Measurements from ENCODE around the gene STRIP2. TPM values are rescaled to one million over a fixed set of nuclear protein-coding genes. Genes with fewer than 3 reads are reported as not detected.

Gene STRIP2
- total RNA-seq, 1 experiment from 2014 or later = 6.5 TPM

- ChIA-PET POLR2A (no interaction called here), CTCF (interaction anchor here (5.5 kb wide), 1 partner anchor 101 kb away, joined by 59 read pairs; no protein-coding TSS in a partner anchor)
- DNase-seq (ENCODE audit: low spot score) = no peak
- Mint-ChIP-seq H3K36me3 (no peaks in the 10 kb centered on the region), H3K4me1 (peaks cover 21% of the 10 kb centered on the region), H3K9me3 (no peaks in the 10 kb centered on the region), H3K27ac (no peak overlapping the region), H3K4me3 (no peak overlapping the region), H3K27me3 (ENCODE audit: low read depth) (no peaks in the 10 kb centered on the region)
- TF ChIP-seq NR3C1 (CRISPR knock-in tag; conservative IDR thresholded peaks at IDR 0.05; ENCODE audit: low read depth) (no peak), RORB (CRISPR knock-in tag; IDR thresholded peaks at IDR 0.05) (no peak), CREM (CRISPR knock-in tag; IDR thresholded peaks at IDR 0.05) (no peak), KAT7 (CRISPR knock-in tag; IDR thresholded peaks at IDR 0.05; ENCODE audit: borderline replicate concordance) (no peak), RELA (CRISPR knock-in tag; IDR thresholded peaks at IDR 0.05; ENCODE audit: borderline replicate concordance) (no peak), IRF2 (CRISPR knock-in tag; IDR thresholded peaks at IDR 0.05; ENCODE audit: borderline replicate concordance, low read depth) (no peak), GTF2I (CRISPR knock-in tag; conservative IDR thresholded peaks at IDR 0.05) (no peak), ZNF232 (CRISPR knock-in tag; IDR thresholded peaks at IDR 0.05) (no peak), ZNF317 (CRISPR knock-in tag; IDR thresholded peaks at IDR 0.05; ENCODE audit: borderline replicate concordance, low read depth) (no peak), CDX4 (CRISPR knock-in tag; IDR thresholded peaks at IDR 0.05; ENCODE audit: borderline replicate concordance) (no peak), USF1 (CRISPR knock-in tag; IDR thresholded peaks at IDR 0.05) (no peak), ZNF281 (CRISPR knock-in tag; IDR thresholded peaks at IDR 0.05) (no peak), PREB (CRISPR knock-in tag; IDR thresholded peaks at IDR 0.05; ENCODE audit: borderline replicate concordance) (no peak), MYBL2 (CRISPR knock-in tag; IDR thresholded peaks at IDR 0.05) (no peak)
- no peak for ATAC-seq
Observed at GRCh38 chr7:129468087-129468486, 33.9 kb downstream of the STRIP2 start.

GRCh38 chr7:129468547-129468946 is 34.3 kb downstream of the STRIP2 start:
- ChIA-PET POLR2A (no interaction called here), CTCF (interaction anchor here (3.6 to 6.3 kb wide), 3 partner anchors 35 to 250 kb away, joined by 19 to 59 read pairs (median 41); partner anchors contain the start of gene STRIP2)
- H3K27ac Mint-ChIP-seq = no peak overlapping the region
- H3K36me3 Mint-ChIP-seq = no peaks in the 10 kb centered on the region
- ATAC-seq (no peak), DNase-seq (ENCODE audit: low spot score) (no peak)
- no peaks in the 10 kb centered on the region for H3K27me3 Mint-ChIP-seq (ENCODE audit: low read depth)
- H3K4me3 Mint-ChIP-seq = no peak overlapping the region
- peaks cover 21% of the 10 kb centered on the region for H3K4me1 Mint-ChIP-seq
- no peak for TF ChIP-seq ZNF138 (CRISPR knock-in tag; conservative IDR thresholded peaks at IDR 0.05)
- TF ChIP-seq NR3C1 (CRISPR knock-in tag; conservative IDR thresholded peaks at IDR 0.05; ENCODE audit: low read depth) = no peak
- TF ChIP-seq ZNF317 (CRISPR knock-in tag; IDR thresholded peaks at IDR 0.05; ENCODE audit: borderline replicate concordance, low read depth) = no peak
- no peak for TF ChIP-seq FOXP4 (CRISPR knock-in tag; IDR thresholded peaks at IDR 0.05)
- no peaks in the 10 kb centered on the region for H3K9me3 Mint-ChIP-seq

All from WTC11 (cell line).